ENCODE results near the gene RAB37.

GRCh38 chr17:74722782-74723181 is 14.3 kb upstream of the RAB37 start:
- TF ChIP-seq CTCF (IDR thresholded peaks at IDR 0.05) (no peak), POLR2A (IDR thresholded peaks at IDR 0.05) (no peak)

All from adrenal gland (tissue), 5 donors.